Ovary (tissue), 9 donors: Measurements from ENCODE around the gene CCER1. TPM values are rescaled to one million over a fixed set of nuclear protein-coding genes. Genes with fewer than 3 reads are reported as not detected.

Experiments used
- DNase-seq, 5 donors: peaks; one replicate each; pipeline ENCODE4 v3.0.0-alpha.2; 2019 to 2020
- H3K27ac ChIP-seq, 2 donors: fragments of 200-600 bp; one replicate each; pipeline versions ENCODE4 v1.5.1 to v1.8.0; 2019 to 2022
- H3K27me3 ChIP-seq: fragments of 200-600 bp; one replicate; pipeline ENCODE4 v1.8.0; 2022
- H3K36me3 ChIP-seq: fragments of 200-600 bp; sonication (generic); one replicate; pipeline ENCODE4 v1.5.1; 2019
- H3K4me1 ChIP-seq: one replicate; pipeline ENCODE4 v1.8.1; 2013; ENCODE audit warnings: mild to moderate bottlenecking, moderate library complexity; ENCODE audit not compliant: insufficient read depth
- H3K4me3 ChIP-seq: fragments of 200-600 bp; sonication (generic); one replicate; pipeline ENCODE4 v1.5.1; 2017
- H3K9me3 ChIP-seq, 2 donors: fragments of 200-600 bp in 1 of 2; sonication (generic) in 1 of 2; one replicate each; pipeline versions ENCODE4 v1.5.1 to v1.8.1; 2013 to 2019; ENCODE audit warnings: mild to moderate bottlenecking in 1 of 2, moderate library complexity in 1 of 2
- CTCF ChIP-seq, 3 donors: fragments of 450-650 bp in 2 of 3; fragments of 200-600 bp in 1 of 3; IDR thresholded peaks; one replicate each; pipeline versions ENCODE4 v1.5.1 to v1.8.0; 2016 to 2022; ENCODE audit warnings: antibody characterized with exemption in 3 of 3, mild to moderate bottlenecking in 1 of 3
- EP300 ChIP-seq: sonication (generic); formaldehyde crosslinking; IDR thresholded peaks from one replicate; pipeline ENCODE4 v1.6.1; 2017; ENCODE audit warnings: antibody characterized with exemption
- POLR2A ChIP-seq: fragments of 450-650 bp; IDR thresholded peaks from one replicate; pipeline ENCODE4 v1.6.1; 2017; ENCODE audit warnings: antibody characterized with exemption, mild to moderate bottlenecking, moderate library complexity
- WGBS, 3 donors: extraction: QIAGEN DNeasy Blood & Tissue Kit in 1 of 3; methylation state at CpG; one replicate each; pipeline versions ENCODE4 v1.1.5 to v1.1.7; 2013 to 2017; 5-methylcytosine and 5-hydroxymethylcytosine counted together
- intact Hi-C, 4 donors: fragments of 100-400 bp; cut with DNase I; formaldehyde crosslinking; loops; one replicate each; pipeline versions ENCODE4 v1.11.0 to v1.15.1; 2022 to 2023
- polyA plus RNA-seq, 2 donors: library from polyadenylated mRNA; stranded (reverse); fragments of 200-250 nt in 1 of 2; fragments of 350-450 nt in 1 of 2; fragmentation: Illumina TruSeq in 1 of 2; extraction: RNeasy Lipid Tissue Mini Kit (QIAGEN cat#74804) in 1 of 2; gene quantifications; one replicate each; pipeline ENCODE4 v1.2.3, GENCODE V29; 2013 to 2014
- total RNA-seq, 7 donors: library from RNA; depleted of rRNA in 2 of 7; stranded (reverse); fragments of >200 nt in 2 of 7; fragmentation: NEBNext Ultra II Directional in 3 of 7; extraction: Animal tissue kit (Norgen Biotek cat#: 25700) in 3 of 7; gene quantifications; one replicate each; pipeline versions ENCODE4 v1.1.0 to v1.2.4, GENCODE V29; 2016 to 2023
- donor health status: DM: no; HTN: no; CAD: no; lungs with moderate emphysema.
- donor health status: DM: no; HTN: no; CAD: no.
- donor health status: Bipolar disorder and iron deficiency.
- donor health status: DM: yes; HTN: yes; CAD: no.
- donor health status: DM: no; HTN: no; CAD: no.
- donor health status: DM: yes; HTN: yes; CAD: no.

Gene CCER1
- total and polyA plus RNA-seq, 9 donors = not detected

- Histone ChIP-seq H3K36me3 (no peaks in the 10 kb centered on the region), H3K27me3 (no peaks in the 10 kb centered on the region), H3K4me1 (no peaks in the 10 kb centered on the region), H3K27ac (no peak overlapping the region), H3K4me3 (no peak overlapping the region), H3K9me3 (no peaks in the 10 kb centered on the region)
- peak in 1 of 5 donors; percentile 40 for DNase-seq
- TF ChIP-seq POLR2A (no peak), CTCF (IDR thresholded peaks at IDR 0.05) (no peak), EP300 (no peak)
- intact Hi-C loops = no loop called here
- WGBS, 3 donors = 84 to 92% (median 85%) methylated on average over 32 of the region's 32 CpGs
Observed at GRCh38 chr12:90953956-90954421, 987 bp downstream of the CCER1 start.

GRCh38 chr12:90951432-90952105 is 3.4 kb downstream of the CCER1 start:
- no peaks in the 10 kb centered on the region for H3K27me3 ChIP-seq
- no peak for TF ChIP-seq EP300
- TF ChIP-seq CTCF (IDR thresholded peaks at IDR 0.05) = no peak
- no peak for TF ChIP-seq POLR2A
- no peaks in the 10 kb centered on the region for H3K9me3 ChIP-seq
- no peaks in the 10 kb centered on the region for H3K36me3 ChIP-seq
- no peak overlapping the region for H3K27ac ChIP-seq
- intact Hi-C loops = no loop called here
- no peak for DNase-seq
- no peaks in the 10 kb centered on the region for H3K4me1 ChIP-seq
- no peak overlapping the region for H3K4me3 ChIP-seq

GRCh38 chr12:90947869-90948268 is 7.1 kb downstream of the CCER1 start:
- no peak overlapping the region for H3K4me3 ChIP-seq
- no peaks in the 10 kb centered on the region for H3K9me3 ChIP-seq
- no peak overlapping the region for H3K27ac ChIP-seq
- no peak for DNase-seq
- WGBS, 3 donors = 97 to 98% (median 98%) methylated on average over 7 of the region's 7 CpGs
- H3K36me3 ChIP-seq = no peaks in the 10 kb centered on the region
- intact Hi-C loops = no loop called here
- TF ChIP-seq EP300 = no peak
- TF ChIP-seq POLR2A = no peak
- no peaks in the 10 kb centered on the region for H3K27me3 ChIP-seq
- no peaks in the 10 kb centered on the region for H3K4me1 ChIP-seq

- Histone ChIP-seq H3K4me3 (no peak overlapping the region), H3K9me3 (no peaks in the 10 kb centered on the region), H3K4me1 (no peaks in the 10 kb centered on the region), H3K36me3 (no peaks in the 10 kb centered on the region), H3K27ac (no peak overlapping the region), H3K27me3 (no peaks in the 10 kb centered on the region)
- WGBS, 3 donors = 54 to 70% (median 67%) methylated on average over 1 of the region's 1 CpG
- TF ChIP-seq POLR2A (no peak), CTCF (IDR thresholded peaks at IDR 0.05) (no peak), EP300 (no peak)
- intact Hi-C loops = no loop called here
- no peak for DNase-seq
Observed at GRCh38 chr12:90945070-90945649, 9.8 kb downstream of the CCER1 start.

GRCh38 chr12:90943255-90943654 is 11.7 kb downstream of the CCER1 start:
- intact Hi-C loops = no loop called here
- Histone ChIP-seq H3K27me3 (no peaks in the 10 kb centered on the region), H3K27ac (no peak overlapping the region), H3K4me1 (no peaks in the 10 kb centered on the region), H3K4me3 (no peak overlapping the region), H3K36me3 (no peaks in the 10 kb centered on the region), H3K9me3 (no peaks in the 10 kb centered on the region)
- WGBS, 3 donors = 85 to 93% (median 87%) methylated on average over 1 of the region's 1 CpG
- DNase-seq = no peak
- TF ChIP-seq CTCF (IDR thresholded peaks at IDR 0.05) (no peak), EP300 (no peak), POLR2A (no peak)
